HG03432 (cell line): Measurements from ENCODE around the gene DCC.

Source experiments
- ATAC-seq: cut with Tn5 transposase; IDR thresholded peaks from one replicate; pipeline ENCODE4 v1.9.1; 2021; ENCODE audit warnings: mild to moderate bottlenecking, moderate library complexity; ENCODE audit not compliant: unreplicated experiment

The DCC gene

DNA sequence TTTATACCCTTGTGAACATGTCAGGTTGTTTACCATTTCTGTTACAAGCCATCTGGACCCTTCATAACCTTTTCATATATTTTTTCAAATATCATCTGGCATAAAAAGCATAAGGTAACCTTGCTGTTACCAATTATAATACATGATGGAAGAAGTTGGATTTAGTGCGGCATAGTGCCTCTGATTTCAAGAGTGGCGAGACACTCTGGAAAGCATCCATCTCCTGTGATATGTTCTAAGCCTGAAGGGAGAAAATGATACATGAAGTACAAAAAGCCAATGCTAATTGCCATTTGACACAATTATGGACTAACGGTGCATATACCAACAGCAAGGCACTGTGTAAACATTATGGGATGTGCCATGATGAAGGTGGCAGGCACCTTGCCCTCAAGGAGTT, 75.1 kb downstream of the DCC start:
- no peak for ATAC-seq

DNA sequence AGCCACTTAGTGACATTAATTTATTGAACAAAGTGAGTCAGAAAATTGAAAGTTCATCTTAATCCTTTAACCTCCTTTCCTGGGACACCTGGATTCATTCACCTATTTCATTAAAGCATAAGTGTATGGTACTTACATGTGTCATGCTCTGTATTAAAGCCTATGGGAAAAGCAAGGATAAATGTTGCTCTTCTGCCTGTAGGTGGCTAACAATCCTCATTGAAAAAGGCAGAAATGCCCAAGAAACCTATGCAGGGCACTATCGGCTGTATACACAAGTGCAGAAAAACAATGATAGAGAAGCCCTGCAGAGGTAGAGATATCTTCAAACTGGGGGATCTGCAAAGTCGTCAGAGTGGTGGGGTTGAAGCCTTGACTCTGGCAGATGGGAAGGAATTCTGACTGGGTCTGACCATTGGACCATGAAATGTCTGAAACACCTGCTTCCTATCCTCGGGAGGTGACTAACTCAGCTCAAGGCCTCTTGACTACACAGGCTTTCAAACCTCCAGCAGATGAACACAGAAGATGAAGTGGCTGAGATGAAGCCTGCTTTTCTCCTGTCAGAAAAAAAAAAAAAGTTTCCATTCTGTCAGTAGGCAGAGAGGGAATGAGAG, 83.1 kb downstream of the DCC start:
- no peak for ATAC-seq

DNA sequence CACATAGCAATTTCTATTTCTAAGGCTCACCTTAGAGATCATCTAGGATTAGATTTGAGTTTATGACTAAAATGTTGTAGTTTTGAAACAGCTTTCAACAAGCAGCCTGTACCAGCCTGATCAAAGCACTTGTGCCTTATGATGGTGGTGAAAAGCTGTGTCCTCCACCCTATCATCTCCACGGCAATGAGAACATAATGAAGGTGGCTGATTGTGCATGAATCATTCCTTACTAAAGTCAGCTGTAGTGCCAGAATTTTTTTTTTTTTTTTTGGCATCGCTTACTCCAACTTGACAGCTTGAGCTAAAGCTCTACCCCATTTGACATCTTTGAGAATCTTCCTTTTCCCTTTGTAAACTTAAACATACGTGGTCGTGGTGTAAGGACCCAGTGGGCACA, 86.0 kb downstream of the DCC start:
- ATAC-seq: no peak

DNA sequence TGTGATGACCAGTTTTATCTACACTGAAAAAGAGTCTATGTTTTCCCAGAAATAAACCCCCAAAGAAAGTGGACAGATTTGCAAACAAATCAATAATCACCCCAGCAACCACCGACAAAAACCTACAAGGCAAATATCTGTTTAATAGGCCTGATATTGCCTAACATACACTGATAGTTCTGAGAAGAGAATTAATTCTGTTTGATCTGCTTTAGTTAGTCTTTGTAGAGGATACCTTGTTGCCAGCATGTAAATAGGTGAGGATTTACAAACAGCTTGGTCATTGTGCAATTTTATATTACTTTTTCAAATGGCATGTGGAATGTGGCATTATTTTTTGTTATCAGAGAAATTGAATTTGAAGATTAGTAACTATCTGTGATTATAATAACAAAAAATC, 86.5 kb downstream of the DCC start:
- no peak for ATAC-seq

DNA sequence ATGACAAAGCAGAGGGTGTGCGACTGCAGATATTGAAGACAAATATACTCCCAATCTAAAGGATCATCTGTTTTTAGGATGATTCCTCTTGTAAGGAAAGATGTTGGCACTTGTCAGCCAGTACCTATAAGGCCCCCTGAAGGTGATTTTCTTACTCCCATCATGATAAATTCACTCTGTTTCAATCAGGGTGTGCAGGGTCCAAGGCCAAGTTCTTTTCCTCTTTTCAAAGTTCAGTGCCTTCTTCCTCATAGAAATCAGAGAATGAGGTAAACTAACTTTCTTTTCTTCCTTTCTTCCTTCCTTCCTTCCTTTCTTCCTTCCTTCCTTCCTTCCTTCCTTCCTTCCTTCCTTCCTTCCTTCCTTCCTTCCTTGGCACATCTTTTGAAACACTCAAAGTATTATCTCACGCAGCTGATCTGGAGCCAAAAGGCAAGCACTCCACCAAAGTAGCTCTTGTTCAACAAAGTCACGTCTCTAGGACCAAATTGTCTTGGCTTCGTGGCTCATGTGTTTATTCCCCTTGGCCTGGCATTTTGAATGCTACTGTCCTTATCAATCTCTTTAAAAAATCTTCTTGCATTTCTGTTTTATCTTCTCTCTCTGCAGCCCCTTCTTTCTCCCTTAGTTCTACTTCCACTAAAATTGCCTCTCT, 87.7 kb downstream of the DCC start:
- ATAC-seq: no peak

DNA sequence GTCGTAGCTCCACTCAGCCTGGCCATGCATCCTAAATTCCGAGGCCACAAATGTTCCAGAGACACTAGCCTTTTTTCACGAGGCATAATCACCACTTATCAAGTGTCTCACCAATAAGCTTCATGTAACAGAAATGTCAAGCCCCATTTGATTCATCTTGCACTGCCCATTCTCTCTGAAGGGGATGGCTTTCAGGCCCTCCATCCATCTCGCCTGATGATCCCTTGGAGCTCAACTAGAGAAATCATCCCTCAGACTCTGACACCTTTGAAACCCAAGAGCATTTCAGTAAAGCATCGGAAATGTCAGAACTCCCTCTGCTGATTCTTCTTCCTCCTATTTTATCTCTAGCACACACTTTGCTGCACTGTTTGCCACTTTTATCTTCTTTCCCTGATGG, 91.7 kb downstream of the DCC start:
- ATAC-seq: no peak

DNA sequence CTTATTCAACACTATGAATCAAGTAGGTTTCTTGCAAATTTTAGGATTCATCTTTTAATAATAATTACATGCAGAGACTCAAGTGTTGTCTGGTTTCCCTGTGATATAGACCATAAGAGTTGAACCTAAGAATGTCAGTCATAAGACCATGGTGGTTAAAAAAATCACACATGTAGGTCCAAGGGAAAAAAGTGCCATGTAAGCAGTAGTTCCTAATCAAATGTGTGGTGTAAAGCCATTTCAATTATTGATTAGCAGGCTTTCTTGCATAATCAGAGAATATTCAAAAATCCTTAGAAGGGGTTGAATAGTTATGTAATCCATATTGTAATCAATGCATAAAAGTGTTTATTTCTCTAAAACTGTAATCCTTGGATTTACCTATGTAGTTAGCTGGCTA, 93.8 kb downstream of the DCC start:
- ATAC-seq: no peak

DNA sequence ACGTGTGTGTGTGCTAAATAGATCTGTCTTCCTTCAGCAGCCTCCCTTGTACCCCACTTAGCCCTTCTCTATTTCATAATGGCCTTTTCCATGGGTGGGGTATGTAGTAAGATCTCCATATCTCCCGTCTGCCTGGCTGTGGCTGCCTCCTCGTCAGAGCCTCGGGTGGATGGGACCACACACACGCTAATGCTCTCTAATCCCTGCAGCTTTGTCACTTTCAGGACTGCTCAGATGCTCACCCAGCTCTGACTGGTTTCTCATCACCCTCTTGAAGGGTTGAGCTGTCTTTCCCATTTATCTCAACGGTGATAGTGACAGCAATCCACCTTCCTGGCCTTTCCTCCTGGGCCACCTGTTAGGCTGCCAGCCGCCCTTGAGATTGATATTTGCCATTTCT, 95.3 kb downstream of the DCC start:
- ATAC-seq: no peak

DNA sequence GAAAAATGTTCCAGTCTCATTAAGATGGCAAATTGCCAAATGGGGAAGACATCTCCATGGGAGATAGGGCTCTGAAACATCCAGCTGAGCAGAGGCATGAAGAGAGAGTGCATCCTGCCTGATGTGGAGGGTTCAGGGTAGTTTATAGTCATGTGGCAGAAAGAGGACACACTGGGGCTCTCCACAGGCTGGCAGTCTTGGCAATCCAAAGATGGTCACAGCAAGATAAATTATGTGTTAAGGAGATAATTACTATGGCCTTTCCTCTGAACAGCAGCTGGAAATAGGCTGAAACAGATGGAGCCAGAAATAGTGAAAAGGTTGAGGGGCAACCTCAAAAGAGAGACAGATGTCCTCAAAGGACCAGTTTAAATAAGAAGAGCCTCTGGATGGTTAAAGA, 97.2 kb downstream of the DCC start:
- ATAC-seq: no peak

DNA sequence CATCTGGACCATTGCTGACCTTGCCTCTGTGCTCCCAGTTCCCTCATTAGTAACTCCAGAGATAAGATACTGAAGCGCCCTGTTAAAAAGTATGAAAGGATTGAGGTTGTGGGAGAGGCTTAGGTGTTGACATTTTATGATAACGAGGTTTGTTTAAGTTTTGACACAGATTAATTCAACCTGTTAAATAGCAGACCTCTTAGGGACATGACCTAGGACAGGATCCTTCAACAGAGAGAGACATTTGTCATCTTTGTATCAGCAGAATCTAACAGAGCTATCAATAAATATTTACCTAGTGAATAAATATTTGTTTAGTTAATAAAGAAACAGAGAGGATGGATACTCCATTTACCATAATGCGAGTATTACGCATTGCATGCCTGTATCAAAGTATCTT, 99.5 kb downstream of the DCC start:
- no peak for ATAC-seq

DNA sequence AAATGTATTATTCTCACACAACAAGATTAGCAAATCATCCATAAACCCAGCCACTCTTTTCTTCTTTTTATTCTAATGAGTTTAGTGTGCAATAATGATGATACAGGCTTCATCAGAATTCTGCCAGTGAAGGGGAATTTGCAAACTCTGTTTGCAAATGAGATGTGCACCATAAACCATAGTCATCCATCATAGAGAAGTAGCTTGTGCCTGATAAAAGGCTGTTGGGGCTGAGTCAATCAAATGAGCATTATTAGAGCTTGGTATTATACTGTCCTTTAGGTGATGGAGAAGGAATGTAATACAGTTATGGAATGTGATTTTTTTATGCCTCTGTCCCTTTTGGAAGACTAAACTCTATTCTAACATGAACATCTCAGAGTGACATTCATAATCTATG, 101.8 kb downstream of the DCC start:
- no peak for ATAC-seq

DNA sequence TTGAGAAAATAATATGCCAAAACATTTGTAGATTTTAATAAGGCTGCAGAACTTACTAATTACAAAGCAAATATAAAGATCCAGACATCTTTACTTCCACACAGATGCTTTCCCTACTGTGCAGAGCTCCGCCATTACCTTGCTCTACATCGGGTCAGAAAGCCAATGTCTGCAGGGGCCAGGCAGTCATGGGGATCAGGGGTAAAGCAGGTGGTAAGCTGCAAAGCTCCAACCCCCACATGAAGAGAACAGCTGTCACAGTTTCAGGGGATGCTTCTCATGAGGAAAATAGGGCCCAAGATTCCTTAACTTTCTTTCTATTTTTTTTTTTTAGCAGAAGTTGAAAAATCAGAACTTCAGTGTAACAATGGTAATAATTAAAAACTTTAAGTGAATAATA, 102.7 kb downstream of the DCC start:
- ATAC-seq: no peak

DNA sequence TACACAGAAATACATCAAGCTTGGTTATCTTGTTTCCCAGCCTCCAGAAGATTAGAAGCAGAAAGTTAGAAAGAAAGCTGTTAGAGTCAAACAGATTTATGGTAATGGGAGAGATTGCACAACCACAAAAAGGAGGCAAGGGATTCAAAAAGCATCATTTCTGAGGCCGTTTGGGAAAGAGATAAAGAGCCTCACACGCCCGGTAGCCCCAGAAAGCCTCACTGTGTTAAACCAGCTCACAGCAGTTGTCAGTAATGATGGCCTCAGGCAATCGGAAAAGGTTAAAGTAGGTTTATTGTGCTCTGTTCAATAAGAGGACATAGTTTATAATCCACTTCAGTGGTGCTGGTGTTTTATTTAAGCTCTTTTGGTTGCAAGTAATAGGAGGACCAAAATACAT, 111.3 kb downstream of the DCC start:
- no peak for ATAC-seq

DNA sequence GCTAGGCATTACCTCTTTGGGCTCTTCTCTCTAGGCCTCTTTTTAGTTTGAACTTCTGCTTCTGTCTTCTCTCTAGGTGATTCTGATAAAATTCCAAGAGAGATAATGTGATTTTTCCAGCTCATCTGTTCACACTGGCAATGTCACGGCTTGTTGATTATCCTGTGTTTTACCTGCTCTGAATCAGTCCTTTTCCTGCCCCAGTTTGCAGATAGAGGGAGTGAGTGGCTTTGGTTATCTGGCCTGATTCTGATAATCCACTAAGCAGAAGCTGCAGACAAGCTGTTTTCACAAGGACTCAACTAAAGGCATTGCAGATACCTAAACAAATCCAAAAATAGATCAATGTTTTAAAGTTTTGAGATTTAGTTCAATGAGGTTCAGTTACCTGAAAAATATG, 111.9 kb downstream of the DCC start:
- no peak for ATAC-seq

DNA sequence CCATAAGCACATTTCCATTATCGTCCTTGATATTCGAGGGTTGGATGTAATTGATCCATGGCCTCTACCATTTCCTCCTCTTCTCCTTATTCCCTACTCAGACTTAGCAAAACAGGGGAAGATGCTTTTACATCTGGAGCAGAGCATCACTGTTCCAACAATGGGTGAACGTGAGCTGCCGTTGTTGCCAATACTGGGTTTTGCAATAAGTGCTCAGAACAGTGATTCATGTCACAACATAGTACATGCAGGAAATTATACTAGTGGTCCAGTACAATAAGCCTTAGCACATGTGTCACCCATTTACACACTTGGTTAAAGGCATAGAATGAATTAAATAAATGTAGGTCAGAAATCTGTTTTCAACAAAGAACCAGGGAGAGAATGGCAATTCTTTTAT, 112.4 kb downstream of the DCC start:
- ATAC-seq: no peak

DNA sequence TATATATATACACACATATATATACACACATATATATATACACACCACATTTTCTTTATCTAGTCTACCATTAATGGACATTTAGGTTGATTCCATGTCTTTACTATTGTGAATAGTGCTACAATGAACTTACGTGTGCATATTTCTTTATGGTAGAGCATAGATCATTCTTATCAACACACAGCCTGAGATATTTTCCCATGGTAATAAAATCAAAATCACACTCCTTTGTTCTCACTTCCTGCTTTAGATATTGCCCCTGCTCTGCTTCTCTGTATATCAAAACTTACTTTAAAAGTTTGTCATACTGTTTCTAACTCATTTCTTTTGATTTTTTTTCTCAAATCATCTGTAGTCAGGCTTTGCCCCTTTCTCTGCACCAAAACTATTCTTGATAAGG, 119.9 kb downstream of the DCC start:
- ATAC-seq: no peak

DNA sequence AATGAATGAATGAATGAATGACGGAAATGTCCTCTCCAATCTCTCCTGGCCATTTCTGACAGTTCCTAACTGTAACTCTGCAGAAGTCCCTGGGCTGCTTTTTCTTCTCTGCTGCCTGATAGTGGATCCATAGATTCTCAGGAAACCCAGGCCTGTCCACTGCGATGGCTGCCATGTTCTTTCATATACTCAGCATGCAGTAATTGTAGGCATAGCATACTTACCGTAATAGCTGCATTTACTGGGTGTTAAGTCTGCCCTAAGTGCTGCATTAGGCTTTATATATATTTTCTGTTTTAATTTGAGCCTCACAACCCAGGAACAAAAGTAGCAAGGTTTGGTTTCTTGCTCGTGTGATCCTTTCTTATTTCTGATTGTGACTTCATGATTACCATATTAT, 122.9 kb downstream of the DCC start:
- ATAC-seq: no peak

DNA sequence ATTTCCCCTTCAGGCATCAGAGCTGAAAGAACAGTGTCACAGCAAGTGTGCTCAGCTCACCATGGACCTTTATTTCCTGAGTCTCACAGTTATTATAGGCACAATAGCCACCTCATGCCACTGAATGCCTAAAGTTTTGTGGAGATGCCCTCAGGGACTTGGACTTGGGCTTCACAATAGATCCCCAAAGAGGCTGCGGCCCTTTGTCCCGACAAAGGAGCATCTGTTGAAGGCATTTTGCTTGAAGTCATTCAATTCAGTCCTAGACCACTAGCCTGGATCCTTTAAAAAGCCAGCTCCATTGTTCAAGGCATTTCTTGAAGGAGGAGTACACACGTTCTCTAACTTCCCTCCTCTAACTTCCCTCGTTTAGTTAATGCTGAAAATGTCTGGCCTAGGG, 125.4 kb downstream of the DCC start:
- no peak for ATAC-seq

DNA sequence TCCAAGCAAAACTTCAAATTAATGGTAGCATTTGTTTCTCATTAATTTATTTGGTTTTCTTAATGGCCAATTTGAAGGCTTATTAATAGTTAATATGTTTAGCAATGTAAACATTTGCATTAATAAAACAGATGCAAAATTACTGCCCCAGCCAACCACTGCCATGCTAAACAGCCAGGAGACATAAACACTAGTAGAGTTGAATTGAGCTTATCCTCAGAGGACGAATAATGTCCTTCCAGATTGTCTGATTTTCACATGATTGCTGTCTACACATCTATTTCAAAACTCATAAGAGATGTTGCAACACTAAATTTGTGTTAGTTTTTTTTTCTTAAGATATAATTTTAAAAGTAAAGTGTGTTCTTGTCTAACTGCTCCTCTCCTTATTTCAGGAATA, 128.5 kb downstream of the DCC start:
- ATAC-seq: no peak

DNA sequence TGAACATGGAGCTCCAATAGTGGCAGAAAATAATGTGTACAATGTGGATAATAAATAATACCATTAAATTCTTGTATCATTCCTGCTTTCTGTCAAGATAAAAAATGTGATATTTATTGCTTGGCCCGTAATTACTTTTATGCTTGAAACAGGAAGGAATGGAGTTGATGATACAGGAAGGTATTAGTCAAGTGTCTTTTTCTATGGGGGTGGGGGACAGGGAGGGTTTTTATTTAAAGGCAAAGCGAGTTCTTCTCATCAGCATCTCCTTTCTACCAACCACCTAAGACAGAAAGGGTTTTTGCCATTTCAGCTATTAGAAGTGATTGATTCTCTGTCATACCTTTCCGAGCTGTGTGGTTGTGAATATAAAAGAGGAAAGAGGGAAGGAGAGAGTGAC, 135.3 kb downstream of the DCC start:
- ATAC-seq: no peak

DNA sequence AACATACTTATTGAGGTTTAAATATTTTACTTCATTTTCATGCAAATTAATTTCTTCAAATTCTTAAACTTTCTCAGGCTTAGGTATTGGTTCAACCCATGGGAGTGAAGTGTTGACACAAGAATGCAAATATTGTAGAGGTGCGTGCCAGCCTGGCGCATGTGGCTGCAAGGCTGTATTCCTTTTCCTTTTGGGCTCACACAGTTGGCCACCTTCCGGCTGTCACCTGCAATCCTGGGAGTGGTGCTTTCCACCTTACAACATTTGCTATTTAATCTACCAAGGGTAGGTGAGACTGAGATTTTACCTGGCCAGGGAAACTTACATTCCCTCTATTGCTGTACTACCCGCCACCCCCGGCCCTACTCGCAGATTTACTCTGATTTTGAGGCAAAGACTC, 141.1 kb downstream of the DCC start:
- ATAC-seq: no peak

DNA sequence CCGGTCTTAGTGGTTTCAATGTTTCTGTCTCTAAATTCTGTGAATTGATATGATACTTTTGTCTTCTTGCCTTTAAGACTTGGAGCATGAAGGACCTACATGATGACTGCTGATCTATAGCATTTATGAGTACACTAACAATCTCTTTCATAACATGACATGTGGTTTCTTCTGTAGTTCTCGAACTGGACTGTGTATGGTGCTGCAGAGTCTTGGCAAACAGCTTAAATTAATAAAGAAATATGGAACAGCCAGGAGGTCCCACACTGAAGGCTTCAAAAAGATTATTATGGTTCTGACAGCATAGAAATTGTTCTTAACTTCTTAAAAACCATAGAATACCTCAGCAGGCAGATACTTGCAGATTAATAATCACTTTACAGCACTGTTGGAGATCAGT, 145.0 kb downstream of the DCC start:
- no peak for ATAC-seq

DNA sequence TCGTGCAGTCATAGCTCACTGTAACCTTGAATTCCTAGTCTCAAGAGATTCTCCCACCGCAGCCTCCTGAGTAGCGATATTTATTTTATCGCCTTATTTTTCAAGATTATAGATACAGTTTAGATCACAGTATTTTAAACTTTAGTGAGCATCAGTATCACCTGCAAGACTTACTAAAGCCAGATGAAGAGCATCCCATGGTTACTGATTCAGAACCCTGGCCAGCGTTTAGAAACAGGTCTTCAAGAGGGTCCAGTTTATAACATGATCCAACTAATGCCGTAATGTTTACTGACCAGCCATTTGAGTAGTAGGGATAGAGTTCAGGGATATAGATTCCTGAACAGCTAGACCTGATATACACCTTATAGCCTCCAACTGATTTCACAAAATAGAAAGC, 146.1 kb downstream of the DCC start:
- ATAC-seq: no peak
